MV-4-11 (cell line): Measurements from ENCODE around the gene MISP3.

Experiments used
- DNase-seq: peaks from one replicate; lab custom pipeline; 2025; lab: John Stamatoyannopoulos, UW

MISP3 gene

GRCh38 chr19:14080887-14081796, 8.6 kb downstream of the MISP3 start:
- peak; percentile 100 for DNase-seq

GRCh38 chr19:14081797-14082674, 9.4 kb downstream of the MISP3 start:
- no peak for DNase-seq

GRCh38 chr19:14082675-14082960, 10.0 kb downstream of the MISP3 start:
- no peak for DNase-seq

- no peak for DNase-seq
Observed at GRCh38 chr19:14085309-14085995, 12.9 kb downstream of the MISP3 start, which contains the start of gene C19orf67. Gene C19orf67, minus strand, starts transcription at chr19:14085783. Its CDS starts 156 bp downstream, at chr19:14085627.

GRCh38 chr19:14086098-14086497, 13.5 kb downstream of the MISP3 start:
- no peak for DNase-seq

GRCh38 chr19:14088634-14089411, 16.2 kb downstream of the MISP3 start:
- no peak for DNase-seq

GRCh38 chr19:14089412-14089661, 16.8 kb downstream of the MISP3 start:
- DNase-seq, result peak; percentile 69

GRCh38 chr19:14089662-14090508, 17.3 kb downstream of the MISP3 start:
- peak; percentile 31 for DNase-seq

GRCh38 chr19:14090509-14091080, 18.0 kb downstream of the MISP3 start, which contains the start of gene SAMD1:
Gene SAMD1, minus strand, starts transcription at chr19:14090751.
- DNase-seq, result no peak

- peak; percentile 75 for DNase-seq
Observed at GRCh38 chr19:14091081-14091812, 18.7 kb downstream of the MISP3 start.

- DNase-seq, result no peak
Observed at GRCh38 chr19:14091813-14092462, 19.4 kb downstream of the MISP3 start.

- no peak for DNase-seq
Observed at GRCh38 chr19:14093117-14093823, 20.7 kb downstream of the MISP3 start.

- no peak for DNase-seq
Observed at GRCh38 chr19:14094854-14095253, 22.3 kb downstream of the MISP3 start.

GRCh38 chr19:14096272-14096992, 23.8 kb downstream of the MISP3 start:
- DNase-seq, result no peak

- DNase-seq, result no peak
Observed at GRCh38 chr19:14097532-14098151, 25.1 kb downstream of the MISP3 start.

GRCh38 chr19:14101003-14101545, 28.5 kb downstream of the MISP3 start:
- no peak for DNase-seq

GRCh38 chr19:14102102-14102696, 29.6 kb downstream of the MISP3 start:
- DNase-seq, result no peak
